Lower lobe of right lung (tissue), 2 donors: ENCODE results near the gene MAT2B. TPM values are rescaled to one million over a fixed set of nuclear protein-coding genes. Genes with fewer than 3 reads are reported as not detected.

Experiments
- ATAC-seq, 2 donors: fragments of 200-7000 bp; cut with Tn5 transposase; one replicate each; pipeline ENCODE4 v1.9.1; 2020 to 2022; ENCODE audit warnings: mild to moderate bottlenecking in 2 of 2, moderate library complexity in 2 of 2
- DNase-seq: peaks from one replicate; pipeline ENCODE4 v3.0.0-alpha.2; 2020
- H3K27ac ChIP-seq: fragments of 200-600 bp; one replicate; pipeline ENCODE4 v1.8.0; 2022
- H3K27me3 ChIP-seq: fragments of 200-600 bp; one replicate; pipeline ENCODE4 v1.8.0; 2022; ENCODE audit warnings: low read depth
- H3K36me3 ChIP-seq: fragments of 200-600 bp; one replicate; pipeline ENCODE4 v1.8.0; 2022; ENCODE audit warnings: mild to moderate bottlenecking
- H3K4me1 ChIP-seq: fragments of 200-600 bp; one replicate; pipeline ENCODE4 v1.8.0; 2022
- H3K4me3 ChIP-seq: fragments of 200-600 bp; one replicate; pipeline ENCODE4 v1.8.0; 2022; ENCODE audit warnings: mild to moderate bottlenecking
- H3K9me3 ChIP-seq: fragments of 200-600 bp; one replicate; pipeline ENCODE4 v1.8.0; 2022
- intact Hi-C: fragments of 100-400 bp; cut with DNase I; formaldehyde crosslinking; loops from one replicate; pipeline ENCODE4 v1.11.0; 2022
- total RNA-seq: library from RNA; stranded (reverse); fragmentation: NEBNext Ultra II Directional; extraction: Animal tissue kit (Norgen Biotek cat#: 25700); gene quantifications from one replicate; pipeline ENCODE4 v1.2.1, GENCODE V29; 2021
- TF ChIP-seq, protein P1 (sequence below): fragments of 200-600 bp; IDR thresholded peaks from one replicate; pipeline ENCODE4 v1.8.0; 2022; ENCODE audit warnings: antibody characterized with exemption, mild to moderate bottlenecking
- donor health status: DM: no; HTN: yes; CAD: no; lungs with severe emphysema.

Gene MAT2B
- total RNA-seq, 1 donor from 2014 or later, result 71.7 TPM

DNA sequence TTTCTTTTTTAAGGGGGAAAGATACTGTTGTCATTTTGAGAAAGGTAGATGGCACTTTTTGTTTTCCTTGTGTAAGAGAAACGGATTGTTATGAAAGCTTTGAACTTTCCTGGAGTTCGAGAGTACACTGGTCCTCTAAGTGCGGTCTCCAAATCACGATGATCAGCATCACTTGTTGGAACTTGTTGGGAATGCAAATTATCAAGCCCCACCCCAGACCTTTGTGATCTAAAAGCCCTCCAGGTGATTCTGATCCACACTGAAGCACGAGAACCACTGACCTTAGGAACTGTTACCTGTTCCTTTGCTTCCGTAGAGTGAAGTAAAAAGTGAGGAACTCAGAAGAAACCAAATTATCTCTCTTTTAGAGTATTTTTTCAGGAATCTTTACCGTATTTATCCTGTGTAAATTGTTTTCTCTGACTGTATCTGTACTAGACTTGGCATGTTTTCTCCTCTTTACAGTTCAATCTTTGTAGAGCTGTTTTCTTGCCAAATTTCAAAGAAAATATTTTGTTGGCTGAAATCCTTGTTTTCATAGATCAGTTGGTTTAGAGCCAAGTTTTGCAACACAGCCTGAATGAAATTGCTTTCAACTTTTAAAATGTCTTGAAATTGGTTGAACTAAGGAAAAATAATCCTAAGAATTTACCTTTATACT lies 4.0 kb downstream of the MAT2B start:
- ATAC-seq (no peak), DNase-seq (no peak)
- H3K36me3 ChIP-seq, result peaks cover 25% of the 10 kb centered on the region
- H3K9me3 ChIP-seq, result no peaks in the 10 kb centered on the region
- H3K27ac ChIP-seq, result peak overlapping the region; percentile 33
- intact Hi-C loops, result no loop called here
- H3K27me3 ChIP-seq, result no peaks in the 10 kb centered on the region
- peak overlapping the region; percentile 31 for H3K4me3 ChIP-seq
- peaks cover 59% of the 10 kb centered on the region for H3K4me1 ChIP-seq
- TF ChIP-seq, protein P1, sequence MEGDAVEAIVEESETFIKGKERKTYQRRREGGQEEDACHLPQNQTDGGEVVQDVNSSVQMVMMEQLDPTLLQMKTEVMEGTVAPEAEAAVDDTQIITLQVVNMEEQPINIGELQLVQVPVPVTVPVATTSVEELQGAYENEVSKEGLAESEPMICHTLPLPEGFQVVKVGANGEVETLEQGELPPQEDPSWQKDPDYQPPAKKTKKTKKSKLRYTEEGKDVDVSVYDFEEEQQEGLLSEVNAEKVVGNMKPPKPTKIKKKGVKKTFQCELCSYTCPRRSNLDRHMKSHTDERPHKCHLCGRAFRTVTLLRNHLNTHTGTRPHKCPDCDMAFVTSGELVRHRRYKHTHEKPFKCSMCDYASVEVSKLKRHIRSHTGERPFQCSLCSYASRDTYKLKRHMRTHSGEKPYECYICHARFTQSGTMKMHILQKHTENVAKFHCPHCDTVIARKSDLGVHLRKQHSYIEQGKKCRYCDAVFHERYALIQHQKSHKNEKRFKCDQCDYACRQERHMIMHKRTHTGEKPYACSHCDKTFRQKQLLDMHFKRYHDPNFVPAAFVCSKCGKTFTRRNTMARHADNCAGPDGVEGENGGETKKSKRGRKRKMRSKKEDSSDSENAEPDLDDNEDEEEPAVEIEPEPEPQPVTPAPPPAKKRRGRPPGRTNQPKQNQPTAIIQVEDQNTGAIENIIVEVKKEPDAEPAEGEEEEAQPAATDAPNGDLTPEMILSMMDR, result no peak

- ATAC-seq, result no peak
- no peaks in the 10 kb centered on the region for H3K27me3 ChIP-seq
- H3K27ac ChIP-seq, result no peak overlapping the region
- no peak for DNase-seq
- H3K4me3 ChIP-seq, result no peak overlapping the region
- H3K9me3 ChIP-seq, result no peaks in the 10 kb centered on the region
- intact Hi-C loops, result no loop called here
- peaks cover 47% of the 10 kb centered on the region for H3K4me1 ChIP-seq
- TF ChIP-seq, protein P1, result no peak
- H3K36me3 ChIP-seq, result peaks cover 57% of the 10 kb centered on the region
Observed at GRCh38 chr5:163512526-163512925, 7.1 kb downstream of the MAT2B start.

DNA sequence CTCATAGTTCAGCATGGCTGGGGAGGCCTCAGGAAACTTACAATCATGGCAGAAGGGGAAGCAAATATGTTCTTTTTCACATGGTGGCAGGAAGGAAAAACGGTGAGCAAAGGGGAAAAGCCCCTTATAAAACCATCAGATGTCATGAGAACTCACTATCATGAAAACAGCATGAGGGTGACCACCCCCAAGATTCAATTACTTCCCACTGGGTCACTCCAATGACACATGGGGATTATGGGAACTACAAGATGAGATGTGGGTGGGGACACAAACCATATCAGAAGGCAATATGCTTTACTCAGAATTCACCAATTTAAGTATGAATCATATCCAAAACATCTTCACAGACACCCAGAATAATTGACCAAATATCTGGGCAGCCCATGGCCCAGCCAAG lies 19.7 kb downstream of the MAT2B start:
- TF ChIP-seq, protein P1, result no peak

GRCh38 chr5:163529698-163530097 lies 24.3 kb downstream of the MAT2B start:
- H3K4me3 ChIP-seq, result no peak overlapping the region
- TF ChIP-seq, protein P1, result no peak
- no peak overlapping the region for H3K27ac ChIP-seq
- ATAC-seq (no peak), DNase-seq (no peak)
- intact Hi-C loops, result no loop called here
- no peaks in the 10 kb centered on the region for H3K9me3 ChIP-seq
- no peaks in the 10 kb centered on the region for H3K36me3 ChIP-seq
- H3K4me1 ChIP-seq, result no peaks in the 10 kb centered on the region
- H3K27me3 ChIP-seq, result no peaks in the 10 kb centered on the region

More for the DNA sequence above, 19.7 kb downstream of the MAT2B start:
- Histone ChIP-seq H3K36me3 (peaks cover 23% of the 10 kb centered on the region), H3K27ac (no peak overlapping the region), H3K9me3 (no peaks in the 10 kb centered on the region), H3K4me3 (no peak overlapping the region), H3K27me3 (no peaks in the 10 kb centered on the region), H3K4me1 (no peaks in the 10 kb centered on the region)
- intact Hi-C loops, result no loop called here
- ATAC-seq (no peak), DNase-seq (no peak)

DNA sequence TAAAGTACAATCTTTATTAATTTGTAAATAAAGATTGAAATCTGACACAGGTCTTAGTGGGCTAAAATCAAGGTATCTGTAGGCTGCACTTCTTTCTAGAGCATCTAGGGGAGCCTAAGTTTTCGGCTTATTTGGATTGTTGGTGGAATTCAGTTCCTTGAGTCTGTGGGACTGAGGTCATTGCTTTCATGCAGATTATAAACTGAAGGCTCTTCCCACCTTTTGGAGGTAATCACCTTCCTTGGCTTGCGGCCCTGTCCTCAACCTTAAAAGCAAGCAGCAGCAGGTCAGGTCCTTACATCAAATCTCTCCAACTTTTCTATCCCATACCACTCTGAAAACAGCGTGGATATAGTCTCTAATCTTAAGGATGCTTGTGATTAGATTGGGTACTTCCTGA lies 25.9 kb downstream of the MAT2B start:
- Histone ChIP-seq H3K27me3 (no peaks in the 10 kb centered on the region), H3K4me1 (no peaks in the 10 kb centered on the region), H3K36me3 (no peaks in the 10 kb centered on the region), H3K27ac (no peak overlapping the region), H3K4me3 (no peak overlapping the region), H3K9me3 (no peaks in the 10 kb centered on the region)
- intact Hi-C loops, result no loop called here
- ATAC-seq, result no peak
- no peak for DNase-seq
- TF ChIP-seq, protein P1, result no peak
